ENCODE results near the gene PRKCH. TPM values are rescaled to one million over a fixed set of nuclear protein-coding genes. Genes with fewer than 3 reads are reported as not detected.
"Not testable (repeated sequence)": the region's sequence is repeated elsewhere in the genome, so short reads cannot be mapped to it uniquely, and the experiment has no call there.

PRKCH gene
- total RNA-seq, 4 donors from 2014 or later: 17.9 to 105 (median 63.5) TPM

DNA sequence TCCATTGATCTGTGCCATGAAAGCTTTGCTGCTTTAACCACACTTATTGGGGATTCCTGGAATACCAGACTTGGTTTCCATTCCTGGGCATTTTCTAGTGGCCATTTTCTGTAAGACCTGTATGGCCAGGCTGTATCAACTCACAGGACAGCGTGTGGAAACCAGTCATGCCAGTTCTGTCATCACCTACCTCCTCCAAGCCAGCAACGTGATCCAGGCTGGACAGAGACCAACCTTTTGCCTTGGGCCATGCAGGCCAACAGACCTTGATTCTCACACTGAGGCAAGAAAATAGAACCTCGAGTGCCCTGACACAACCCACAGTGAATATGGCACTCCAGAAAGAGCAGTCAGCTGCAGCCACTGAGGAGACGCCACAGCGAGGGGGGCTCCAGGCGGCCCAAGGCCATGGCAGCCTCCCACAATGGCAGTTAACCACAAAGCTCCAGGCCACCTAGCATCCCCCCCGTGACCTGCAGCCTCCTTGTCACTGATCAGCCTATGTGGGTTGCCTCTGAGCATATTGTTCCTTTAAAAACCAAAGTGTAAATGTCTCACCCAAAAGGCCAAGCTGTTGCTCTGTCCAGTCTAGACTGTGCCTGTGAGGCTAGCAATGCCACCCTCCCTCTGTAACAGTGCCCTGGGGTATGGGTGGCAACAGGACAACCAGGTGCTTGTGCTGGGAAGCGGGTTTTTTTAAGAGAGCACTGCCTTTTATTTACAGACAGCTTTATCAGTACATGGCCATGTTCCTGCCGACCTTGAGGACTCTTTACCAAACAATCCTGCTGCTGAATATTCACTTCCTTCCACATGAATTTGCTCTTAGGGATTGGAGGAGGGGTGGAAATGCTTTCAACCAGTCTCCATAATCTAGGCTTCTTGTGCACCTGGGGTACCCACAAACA is 205.3 kb downstream of the PRKCH start:
- Histone ChIP-seq H3K36me3 (no peaks in the 10 kb centered on the region), H3K27ac (peak overlapping the region; percentile 47 to 57), H3K4me3 (no peak overlapping the region), H3K9me3 (no peaks in the 10 kb centered on the region), H3K4me1 (no peaks in the 10 kb centered on the region), H3K27me3 (no peaks in the 10 kb centered on the region)
- intact Hi-C loops (cut with DNase I; ENCODE audit: low total_unique reads): no loop called here
- no peak for DNase-seq
- TF ChIP-seq, protein P1, sequence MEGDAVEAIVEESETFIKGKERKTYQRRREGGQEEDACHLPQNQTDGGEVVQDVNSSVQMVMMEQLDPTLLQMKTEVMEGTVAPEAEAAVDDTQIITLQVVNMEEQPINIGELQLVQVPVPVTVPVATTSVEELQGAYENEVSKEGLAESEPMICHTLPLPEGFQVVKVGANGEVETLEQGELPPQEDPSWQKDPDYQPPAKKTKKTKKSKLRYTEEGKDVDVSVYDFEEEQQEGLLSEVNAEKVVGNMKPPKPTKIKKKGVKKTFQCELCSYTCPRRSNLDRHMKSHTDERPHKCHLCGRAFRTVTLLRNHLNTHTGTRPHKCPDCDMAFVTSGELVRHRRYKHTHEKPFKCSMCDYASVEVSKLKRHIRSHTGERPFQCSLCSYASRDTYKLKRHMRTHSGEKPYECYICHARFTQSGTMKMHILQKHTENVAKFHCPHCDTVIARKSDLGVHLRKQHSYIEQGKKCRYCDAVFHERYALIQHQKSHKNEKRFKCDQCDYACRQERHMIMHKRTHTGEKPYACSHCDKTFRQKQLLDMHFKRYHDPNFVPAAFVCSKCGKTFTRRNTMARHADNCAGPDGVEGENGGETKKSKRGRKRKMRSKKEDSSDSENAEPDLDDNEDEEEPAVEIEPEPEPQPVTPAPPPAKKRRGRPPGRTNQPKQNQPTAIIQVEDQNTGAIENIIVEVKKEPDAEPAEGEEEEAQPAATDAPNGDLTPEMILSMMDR (IDR thresholded peaks at IDR 0.05): no peak
- no peak for TF ChIP-seq POLR2A (IDR thresholded peaks at IDR 0.05)

DNA sequence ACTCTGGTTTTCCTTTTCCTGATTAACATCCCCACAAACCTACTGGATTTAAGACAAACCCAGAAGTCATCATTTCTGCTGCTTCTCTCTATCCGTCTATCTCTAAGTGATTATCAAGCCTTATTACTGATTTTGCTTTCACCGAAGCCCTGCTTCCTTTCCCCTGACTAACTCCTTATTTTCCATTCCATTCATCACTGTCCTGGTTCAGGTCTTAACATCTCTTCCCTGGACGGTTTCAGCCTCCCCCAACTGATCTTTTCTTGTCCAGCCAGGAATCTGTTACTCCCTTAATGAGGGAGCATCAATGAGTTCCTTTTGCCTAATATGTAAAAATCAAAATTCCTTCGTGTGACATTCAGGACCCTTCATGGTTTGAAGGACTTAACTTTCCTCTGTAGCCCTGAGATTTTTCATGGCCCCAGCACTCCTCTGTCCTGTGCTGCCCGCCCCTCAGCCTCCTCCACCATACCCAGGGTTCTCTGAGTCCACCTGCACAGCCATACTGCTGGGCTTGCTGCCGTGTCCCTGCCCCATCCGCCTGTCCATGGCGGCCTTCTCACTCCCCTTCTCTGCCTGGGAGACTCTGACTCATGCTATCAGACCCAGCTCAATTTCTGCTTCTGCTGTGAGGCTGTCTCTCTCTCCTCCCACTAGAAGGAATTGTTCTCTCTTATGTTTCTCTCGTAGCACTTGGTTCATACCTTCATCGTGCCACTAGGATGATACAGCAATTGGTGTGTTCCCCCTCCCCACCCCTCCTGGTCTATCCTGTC is 206.1 kb downstream of the PRKCH start:
- DNase-seq: no peak
- TF ChIP-seq, protein P1 (IDR thresholded peaks at IDR 0.05): no peak
- TF ChIP-seq POLR2A (IDR thresholded peaks at IDR 0.05): no peak

DNA sequence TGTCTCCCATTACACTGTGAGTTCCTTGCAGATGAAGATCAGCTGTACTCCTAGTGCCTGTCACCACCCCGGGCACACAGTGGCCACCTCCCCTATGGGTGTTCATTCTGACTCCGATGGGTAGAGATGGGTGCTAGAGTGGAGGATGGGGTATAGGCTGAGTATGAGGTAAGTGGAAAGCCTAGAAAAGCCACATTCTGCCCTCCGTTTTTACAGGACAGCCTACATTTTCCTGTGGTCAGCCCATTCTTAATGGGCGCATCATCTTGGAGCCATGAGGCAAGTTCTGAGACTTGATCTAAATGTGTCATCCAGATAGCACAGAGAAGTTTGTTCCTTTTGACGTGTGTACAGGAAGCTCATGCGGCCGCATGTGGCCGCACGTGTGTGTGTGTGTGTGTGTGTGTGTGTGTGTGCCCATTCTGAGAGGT is 207.2 kb downstream of the PRKCH start:
- Histone ChIP-seq H3K4me3 (no peak overlapping the region), H3K4me1 (no peaks in the 10 kb centered on the region), H3K27me3 (no peaks in the 10 kb centered on the region), H3K9me3 (no peaks in the 10 kb centered on the region), H3K36me3 (no peaks in the 10 kb centered on the region), H3K27ac (no peak overlapping the region)
- intact Hi-C loops (cut with DNase I; ENCODE audit: low total_unique reads): no loop called here
- DNase-seq: no peak
- TF ChIP-seq, protein P1 (IDR thresholded peaks at IDR 0.05): no peak
- no peak for TF ChIP-seq POLR2A (IDR thresholded peaks at IDR 0.05)

More for the DNA sequence above, 206.1 kb downstream of the PRKCH start:
- H3K36me3 ChIP-seq: no peaks in the 10 kb centered on the region
- H3K4me3 ChIP-seq: no peak overlapping the region
- H3K27me3 ChIP-seq: no peaks in the 10 kb centered on the region
- intact Hi-C loops (cut with DNase I; ENCODE audit: low total_unique reads): no loop called here
- no peaks in the 10 kb centered on the region for H3K4me1 ChIP-seq
- peak overlapping the region; percentile 17 to 47 for H3K27ac ChIP-seq
- no peaks in the 10 kb centered on the region for H3K9me3 ChIP-seq

DNA sequence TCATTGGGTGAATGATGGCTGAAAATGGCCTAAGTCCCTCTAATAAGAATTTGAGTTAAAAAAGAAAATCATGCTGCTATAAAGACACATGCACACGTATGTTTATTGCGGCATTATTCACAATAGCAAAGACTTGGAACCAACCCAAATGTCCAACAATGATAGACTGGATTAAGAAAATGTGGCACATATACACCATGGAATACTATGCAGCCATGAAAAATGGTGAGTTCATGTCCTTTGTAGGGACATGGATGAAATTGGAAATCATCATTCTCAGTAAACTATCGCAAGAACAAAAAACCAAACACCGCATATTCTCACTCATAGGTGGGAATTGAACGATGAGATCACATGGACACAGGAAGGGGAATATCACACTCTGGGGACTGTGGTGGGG is 208.0 kb downstream of the PRKCH start:
- intact Hi-C loops (cut with DNase I; ENCODE audit: low total_unique reads); H3K4me1 ChIP-seq; H3K27me3 ChIP-seq; H3K36me3 ChIP-seq; H3K27ac ChIP-seq; H3K4me3 ChIP-seq; H3K9me3 ChIP-seq; DNase-seq: not testable (repeated sequence)

- TF ChIP-seq, protein P1 (IDR thresholded peaks at IDR 0.05): no peak
- no peak for TF ChIP-seq POLR2A (IDR thresholded peaks at IDR 0.05)
- DNase-seq: no peak
- Histone ChIP-seq H3K36me3 (no peaks in the 10 kb centered on the region), H3K9me3 (no peaks in the 10 kb centered on the region), H3K4me1 (no peaks in the 10 kb centered on the region), H3K27ac (no peak overlapping the region), H3K4me3 (no peak overlapping the region), H3K27me3 (no peaks in the 10 kb centered on the region)
- intact Hi-C loops (cut with DNase I; ENCODE audit: low total_unique reads): no loop called here
Measured at GRCh38 chr14:61530296-61530695, 208.9 kb downstream of the PRKCH start.
